Activated CD4-positive, alpha-beta T cell treated with anti-CD3 and anti-CD28 coated beads, Interleukin-2, amount 50 U/mL, for 48 hours (primary cell): Measurements from ENCODE around the gene C16orf46.
"Not testable (repeated sequence)": the region's sequence is repeated elsewhere in the genome, so short reads cannot be mapped to it uniquely, and the experiment has no call there.

Experiments used
- DNase-seq, 2 experiments: peaks; one replicate each; pipeline ENCODE4 v3.0.0-alpha.2; 2020

C16orf46 gene, protein sequence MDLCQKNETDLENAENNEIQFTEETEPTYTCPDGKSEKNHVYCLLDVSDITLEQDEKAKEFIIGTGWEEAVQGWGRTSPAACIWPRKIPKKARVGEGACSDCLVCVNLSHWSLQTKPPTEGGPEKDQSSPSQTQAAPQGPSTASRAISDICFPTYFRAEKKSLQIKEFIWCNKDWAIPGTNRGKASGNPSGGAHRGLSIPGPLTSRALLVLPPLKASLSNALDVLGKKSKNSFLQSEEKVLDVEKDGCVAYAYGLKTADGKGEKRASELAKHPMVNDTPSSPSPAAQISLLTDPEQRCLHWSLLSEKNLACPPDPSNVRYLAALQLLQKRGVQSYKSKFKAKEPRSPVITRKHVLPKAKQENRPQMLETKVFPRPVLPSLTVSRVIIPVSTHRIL

DNA sequence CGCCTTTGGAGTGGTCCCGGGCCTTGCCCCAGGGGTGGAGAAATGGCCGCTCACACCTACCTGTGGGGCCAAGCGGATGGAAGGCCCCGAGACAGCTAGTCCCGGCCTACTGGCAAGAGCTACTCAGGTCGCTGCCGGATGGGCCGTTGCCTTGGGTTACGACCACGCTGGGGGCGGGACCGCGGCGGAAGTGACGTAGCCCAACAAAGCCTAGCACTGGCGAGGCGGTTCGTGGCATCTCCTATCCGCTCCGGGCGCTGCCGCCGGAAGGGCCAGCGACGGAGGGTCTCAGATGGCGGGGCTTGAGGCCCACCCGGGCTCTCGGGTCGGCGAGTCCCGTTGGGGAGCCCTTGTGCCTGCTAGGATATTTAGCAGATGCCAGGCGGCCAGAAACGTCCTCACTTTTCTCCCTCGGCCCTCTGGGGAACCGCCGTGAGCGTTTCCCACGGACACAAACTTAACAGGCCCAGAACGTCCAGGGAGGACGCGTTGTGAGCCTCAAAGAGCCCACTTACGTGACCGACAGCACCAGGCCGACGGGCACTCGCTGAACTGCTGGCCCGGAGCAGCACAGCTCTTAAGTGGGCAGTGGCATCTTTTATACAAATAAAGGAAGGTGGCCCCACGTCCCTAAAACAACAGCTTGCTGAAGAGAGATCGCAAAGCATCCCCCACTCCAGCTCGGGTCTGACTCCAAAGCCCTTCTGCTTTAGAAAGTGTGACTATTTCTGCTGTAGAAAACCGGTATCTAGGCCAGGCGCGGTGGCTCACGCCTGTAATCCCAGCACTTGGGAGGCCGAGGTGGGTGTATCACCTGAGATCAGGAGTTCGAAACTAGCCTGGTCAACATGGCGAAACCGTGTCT, at the start of gene C16orf46:
TSS of gene C16orf46 (minus strand) at position 163 of the 865 bp plus-strand sequence. CDS start 13,283 bp downstream, outside the sequence.
- DNase-seq = peak; percentile 99

- no peak for DNase-seq
Observed at GRCh38 chr16:81123092-81123852, 46.2 kb upstream of the C16orf46 start.

DNA sequence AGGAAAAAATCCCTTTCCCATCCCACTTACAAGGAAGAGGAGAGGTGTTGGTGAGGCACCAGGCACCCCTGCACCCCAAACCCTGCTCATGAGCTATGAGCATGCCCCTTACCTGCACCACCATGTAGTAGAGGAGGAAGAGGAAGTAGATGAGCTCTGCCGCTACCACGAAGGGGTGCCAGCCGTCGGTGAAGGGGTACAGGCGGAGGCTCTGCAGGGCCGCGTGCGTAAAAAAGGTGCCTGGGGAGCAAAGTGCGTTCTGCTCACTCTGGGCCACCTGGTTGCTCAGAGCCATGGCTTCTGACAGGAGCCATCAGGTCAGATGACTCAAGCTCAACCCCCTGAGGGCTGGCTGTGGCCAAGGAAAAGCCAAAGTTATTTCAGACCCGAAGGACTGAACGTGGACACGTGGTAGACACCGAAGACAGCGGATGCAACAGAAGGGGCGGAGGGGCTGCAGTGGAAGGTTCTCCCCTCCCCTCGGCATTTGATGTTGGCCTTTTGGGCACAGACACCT, 44.5 kb upstream of the C16orf46 start:
- no peak for DNase-seq

GRCh38 chr16:81117436-81117835, 40.4 kb upstream of the C16orf46 start:
- DNase-seq = no peak

GRCh38 chr16:81116285-81116684, 39.2 kb upstream of the C16orf46 start:
- no peak for DNase-seq

DNA sequence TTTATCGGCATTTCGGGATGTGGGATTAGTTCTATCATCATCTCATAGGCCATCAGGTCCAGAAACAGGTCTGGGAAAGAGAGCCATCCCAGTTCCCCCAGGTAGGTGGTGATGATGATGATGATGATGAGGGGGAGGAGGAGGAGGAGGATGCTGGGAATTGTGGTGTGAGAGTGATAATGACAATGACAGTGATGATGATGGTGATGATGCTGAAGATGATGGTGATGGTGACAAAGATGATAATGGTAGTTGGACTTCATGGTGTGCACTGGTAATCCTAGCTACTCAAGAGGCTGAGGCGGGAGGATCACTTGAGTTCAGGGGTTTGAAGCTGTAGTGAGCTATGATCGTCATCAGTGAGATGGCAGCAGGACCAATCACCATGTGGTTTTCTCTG, 35.4 kb upstream of the C16orf46 start:
- DNase-seq = no peak

GRCh38 chr16:81109274-81109673, 32.2 kb upstream of the C16orf46 start:
- DNase-seq = not testable (repeated sequence)

GRCh38 chr16:81107511-81107910, 30.5 kb upstream of the C16orf46 start:
- no peak for DNase-seq

- no peak for DNase-seq
Observed at GRCh38 chr16:81106826-81107503, 29.9 kb upstream of the C16orf46 start.

- DNase-seq = no peak
Observed at GRCh38 chr16:81105946-81106345, 28.9 kb upstream of the C16orf46 start.

- no peak for DNase-seq
Observed at GRCh38 chr16:81101702-81102101, 24.7 kb upstream of the C16orf46 start.

DNA sequence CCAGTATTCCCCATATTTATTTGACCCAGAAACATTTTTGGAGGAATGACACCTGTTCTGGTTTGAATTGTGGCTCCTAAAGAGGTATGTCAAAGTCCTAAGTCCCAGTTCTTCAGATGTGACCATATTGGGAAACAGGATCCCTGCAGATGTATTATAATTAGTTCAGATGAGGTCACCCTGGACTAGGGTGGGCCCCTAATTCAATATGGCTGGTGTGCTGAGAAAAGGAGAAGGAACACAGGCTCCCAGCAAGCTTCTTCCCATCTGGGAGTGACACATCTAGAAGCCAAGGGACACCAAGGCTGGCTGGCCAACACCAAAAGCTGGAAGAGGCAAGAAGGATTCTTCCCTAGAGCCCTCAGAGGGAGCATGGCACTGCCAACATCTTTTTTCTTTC, 22.9 kb upstream of the C16orf46 start:
- no peak for DNase-seq

- DNase-seq = no peak
Observed at GRCh38 chr16:81097230-81097629, 20.2 kb upstream of the C16orf46 start.

- DNase-seq = no peak
Observed at GRCh38 chr16:81096715-81097208, 19.7 kb upstream of the C16orf46 start.

- DNase-seq = peak; percentile 98 to 99
Observed at GRCh38 chr16:81095953-81096714, 19.1 kb upstream of the C16orf46 start, which contains the start of gene GCSH. Gene GCSH, minus strand, starts transcription at chr16:81096395. Its CDS starts 117 bp downstream, at chr16:81096278.

DNA sequence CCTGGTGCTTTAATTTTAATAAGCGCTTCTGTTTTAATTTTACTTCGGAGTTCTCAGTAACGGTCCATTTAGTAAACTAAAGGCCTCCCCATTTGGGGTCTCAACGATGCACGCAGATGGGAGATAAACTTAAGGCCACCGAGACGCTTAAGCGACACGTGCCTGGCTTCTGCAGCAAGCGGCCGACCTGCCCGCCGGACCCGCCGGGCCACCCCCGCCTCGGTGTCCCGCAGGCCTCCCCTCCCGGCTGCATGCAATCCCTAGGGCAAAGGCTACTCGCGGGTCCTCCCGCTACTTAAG, 18.6 kb upstream of the C16orf46 start:
- DNase-seq = peak in 1 of 2 experiments; percentile 5

- no peak for DNase-seq
Observed at GRCh38 chr16:81094771-81095251, 17.8 kb upstream of the C16orf46 start.

GRCh38 chr16:81088836-81089235, 11.8 kb upstream of the C16orf46 start:
- no peak for DNase-seq

DNA sequence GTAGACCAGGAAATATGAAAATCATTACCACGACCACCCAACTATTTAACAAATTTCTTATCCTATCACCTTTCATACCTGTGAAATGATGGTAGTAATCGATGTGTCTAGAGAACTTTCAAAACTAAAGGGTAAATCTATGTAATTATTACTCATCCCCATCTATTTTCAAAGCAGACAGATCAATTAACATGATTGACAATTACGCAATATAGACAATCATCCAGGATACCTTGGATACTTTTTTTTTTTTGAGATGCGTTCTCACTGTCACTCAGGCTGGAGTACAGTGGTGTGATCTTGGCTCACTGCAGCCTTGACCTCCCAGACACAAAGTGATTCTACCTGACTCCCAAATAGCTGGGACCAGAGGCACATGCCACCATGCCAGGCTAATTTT, 4.0 kb upstream of the C16orf46 start:
- no peak for DNase-seq

GRCh38 chr16:81080233-81080632, 3.2 kb upstream of the C16orf46 start:
- no peak for DNase-seq

- DNase-seq = peak; percentile 94
Observed at GRCh38 chr16:81076566-81077075, 417 bp downstream of the C16orf46 start.
